ENCODE data around the gene RILPL2. TPM values are rescaled to one million over a fixed set of nuclear protein-coding genes. Genes with fewer than 3 reads are reported as not detected.
A peak's percentile ranks its signal among the peaks of the same experiment; 100 is the strongest.
"Not testable (repeated sequence)": the region's sequence is repeated elsewhere in the genome, so short reads cannot be mapped to it uniquely, and the experiment has no call there.

The RILPL2 gene
- total RNA-seq, 2 experiments from 2014 or later = 15.4 to 16.6 TPM

DNA sequence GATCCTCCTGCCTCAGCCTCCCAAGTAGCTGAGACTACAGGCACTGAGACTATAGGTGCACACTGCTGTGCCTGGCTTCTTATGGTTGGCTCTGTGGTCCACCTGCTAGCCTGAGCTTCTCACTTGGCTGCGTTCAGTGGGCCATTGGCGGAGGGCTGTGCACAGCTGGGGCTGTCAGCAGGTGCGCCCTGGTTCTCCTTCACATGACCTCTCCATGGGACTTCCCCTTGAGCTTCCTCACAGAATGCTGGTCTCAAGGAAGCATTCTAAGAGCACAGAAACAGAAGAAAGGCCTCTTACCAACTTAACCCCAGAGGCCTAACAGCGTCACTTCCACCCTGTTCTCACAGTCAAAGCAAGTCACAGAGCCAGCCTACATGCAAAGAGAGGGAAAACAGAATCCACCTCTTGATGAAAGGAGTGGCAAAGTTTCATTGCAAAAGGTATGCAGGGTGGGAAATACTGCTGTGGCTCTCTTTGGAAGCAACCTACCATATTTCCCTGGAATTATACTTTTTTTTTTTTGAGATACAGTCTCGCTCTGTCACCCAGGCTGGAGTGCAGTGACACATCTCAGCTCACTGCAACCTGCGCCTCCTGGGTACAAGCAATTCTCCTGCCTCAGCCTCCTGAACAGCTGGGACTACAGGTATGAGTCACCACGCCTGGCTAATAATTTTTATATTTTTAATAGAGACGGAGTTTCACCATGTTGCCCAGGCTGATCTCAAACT, 9.3 kb downstream of the RILPL2 start:
- peak overlapping the region; percentile 54 for H3K4me3 Mint-ChIP-seq
- peak; percentile 64 for DNase-seq
- intact Hi-C loops (cut with micrococcal nuclease) = loop anchor here (1.0 to 2.0 kb wide), 4 partner anchors 9 to 62 kb away; partner anchors contain the start of genes RILPL2 and SNRNP35

GRCh38 chr12:123421314-123421713, 15.2 kb downstream of the RILPL2 start:
- H3K36me3 Mint-ChIP-seq = peaks cover 33% of the 10 kb centered on the region
- no peak for DNase-seq
- intact Hi-C loops (cut with micrococcal nuclease) = no loop called here
- H3K27me3 Mint-ChIP-seq = no peaks in the 10 kb centered on the region
- no peaks in the 10 kb centered on the region for H3K4me1 Mint-ChIP-seq (ENCODE audit: low read depth)
- ChIA-PET CTCF (no interaction called here), POLR2A (no interaction called here)
- no peaks in the 10 kb centered on the region for H3K9me3 Mint-ChIP-seq
- no peak overlapping the region for H3K27ac Mint-ChIP-seq
- no peak overlapping the region for H3K4me3 Mint-ChIP-seq

More for the DNA sequence above, 9.3 kb downstream of the RILPL2 start:
- ChIA-PET CTCF (interaction anchor here (0.6 to 1.5 kb wide), 7 partner anchors 20 to 384 kb away, joined by 3 to 8 read pairs (median 4); partner anchors contain the start of gene SNRNP35), POLR2A (interaction anchor here (0.7 to 2.1 kb wide), 7 partner anchors 9 to 175 kb away, joined by 3 to 27 read pairs (median 10); partner anchors contain the start of genes DDX55, KMT5A, RILPL2 and SNRNP35)
- Mint-ChIP-seq H3K36me3 (peaks cover 46% of the 10 kb centered on the region), H3K27me3 (no peaks in the 10 kb centered on the region), H3K9me3 (no peaks in the 10 kb centered on the region), H3K4me1 (ENCODE audit: low read depth) (peaks cover 31% of the 10 kb centered on the region), H3K27ac (peak overlapping the region; percentile 92)

- Mint-ChIP-seq H3K4me3 (no peak overlapping the region), H3K27ac (peak overlapping the region; percentile 65), H3K9me3 (no peaks in the 10 kb centered on the region), H3K4me1 (ENCODE audit: low read depth) (no peaks in the 10 kb centered on the region), H3K36me3 (peaks cover 12% of the 10 kb centered on the region), H3K27me3 (no peaks in the 10 kb centered on the region)
- CTCF ChIA-PET = interaction anchor here (1.3 kb wide), 1 partner anchor 172 kb away, joined by 4 read pairs; no protein-coding TSS in a partner anchor
- intact Hi-C loops (cut with micrococcal nuclease) = no loop called here
- POLR2A ChIA-PET = no interaction called here
- DNase-seq = no peak
Observed at GRCh38 chr12:123410041-123410412, 26.5 kb downstream of the RILPL2 start.

DNA sequence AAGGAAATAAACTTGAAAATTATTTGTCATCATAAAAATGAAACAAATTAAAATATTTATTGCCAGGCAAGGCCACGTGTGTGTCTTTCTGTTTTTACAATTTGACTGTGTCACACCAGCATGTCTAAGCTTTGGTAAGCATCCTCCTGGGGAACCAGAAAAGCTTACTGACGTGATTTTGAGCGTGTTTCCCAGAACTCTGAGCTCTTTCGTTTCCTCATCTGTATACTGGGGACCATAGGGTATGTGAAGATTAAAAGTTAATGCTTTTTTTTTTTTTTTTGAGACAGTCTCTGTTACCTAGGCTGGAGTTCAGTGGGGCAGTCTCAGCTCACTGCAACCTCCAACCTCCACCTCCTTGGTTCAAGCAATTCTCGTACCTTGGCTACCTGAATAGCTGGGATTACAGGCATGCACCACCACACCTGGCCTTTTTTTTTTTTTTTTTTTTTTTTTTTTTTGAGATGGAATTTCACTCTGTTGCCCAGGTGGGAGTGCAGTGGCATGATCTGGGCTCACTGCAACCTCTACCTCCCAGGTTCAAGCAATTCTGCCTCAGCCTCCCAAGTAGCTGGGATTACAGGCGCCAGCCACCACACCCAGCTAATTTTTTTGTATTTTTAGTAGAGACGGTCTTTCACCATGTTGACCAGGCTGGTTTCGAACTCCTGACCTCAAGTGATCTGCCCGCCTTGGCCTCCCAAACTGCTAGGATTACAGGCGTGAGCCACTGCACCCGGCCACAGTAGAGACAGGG, 27.0 kb downstream of the RILPL2 start:
- POLR2A ChIA-PET; DNase-seq; H3K4me3 Mint-ChIP-seq; CTCF ChIA-PET; H3K27me3 Mint-ChIP-seq; H3K4me1 Mint-ChIP-seq (ENCODE audit: low read depth); intact Hi-C loops (cut with micrococcal nuclease); H3K9me3 Mint-ChIP-seq: not testable (repeated sequence)
- Mint-ChIP-seq H3K36me3 (peaks cover 14% of the 10 kb centered on the region), H3K27ac (peak overlapping the region; percentile 65)

DNA sequence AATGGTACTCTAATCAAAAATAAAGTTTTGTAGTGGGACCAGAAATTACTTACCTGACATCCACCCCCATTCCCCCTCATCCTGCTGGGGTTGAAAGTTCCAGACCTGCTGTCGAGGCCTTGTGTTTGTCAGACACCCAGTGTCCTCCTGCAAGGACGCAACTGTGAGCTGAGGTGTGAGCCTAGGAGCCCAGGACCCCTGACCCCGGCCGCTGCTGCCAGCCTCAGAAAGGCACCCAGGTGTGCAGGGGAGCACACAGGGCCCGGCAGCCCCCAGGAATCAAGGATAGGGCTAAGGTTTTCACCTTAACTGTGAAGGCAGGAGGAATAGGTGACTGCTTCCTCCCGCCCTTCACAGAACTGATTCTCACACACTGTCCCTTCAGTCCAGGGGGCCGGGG, 27.9 kb downstream of the RILPL2 start:
- H3K4me3 Mint-ChIP-seq; H3K4me1 Mint-ChIP-seq (ENCODE audit: low read depth); intact Hi-C loops (cut with micrococcal nuclease); H3K27ac Mint-ChIP-seq; POLR2A ChIA-PET; H3K27me3 Mint-ChIP-seq; H3K9me3 Mint-ChIP-seq; DNase-seq; CTCF ChIA-PET: not testable (repeated sequence)
- H3K36me3 Mint-ChIP-seq = peaks cover 15% of the 10 kb centered on the region

- H3K36me3 Mint-ChIP-seq = peaks cover 19% of the 10 kb centered on the region
- POLR2A ChIA-PET; DNase-seq; CTCF ChIA-PET; H3K4me3 Mint-ChIP-seq; H3K27me3 Mint-ChIP-seq; H3K4me1 Mint-ChIP-seq (ENCODE audit: low read depth); intact Hi-C loops (cut with micrococcal nuclease); H3K27ac Mint-ChIP-seq; H3K9me3 Mint-ChIP-seq: not testable (repeated sequence)
Observed at GRCh38 chr12:123407934-123408333, 28.6 kb downstream of the RILPL2 start.

GRCh38 chr12:123407269-123407668, 29.2 kb downstream of the RILPL2 start:
- H3K36me3 Mint-ChIP-seq = peaks cover 19% of the 10 kb centered on the region
- not testable (repeated sequence) for H3K4me1 Mint-ChIP-seq (ENCODE audit: low read depth)

GRCh38 chr12:123404581-123404980, 31.9 kb downstream of the RILPL2 start:
- H3K4me3 Mint-ChIP-seq = no peak overlapping the region
- POLR2A ChIA-PET = no interaction called here
- intact Hi-C loops (cut with micrococcal nuclease) = no loop called here
- DNase-seq = no peak
- no peaks in the 10 kb centered on the region for H3K4me1 Mint-ChIP-seq (ENCODE audit: low read depth)
- H3K27ac Mint-ChIP-seq = no peak overlapping the region
- H3K36me3 Mint-ChIP-seq = peaks cover 19% of the 10 kb centered on the region
- no peaks in the 10 kb centered on the region for H3K9me3 Mint-ChIP-seq
- no peaks in the 10 kb centered on the region for H3K27me3 Mint-ChIP-seq
- CTCF ChIA-PET = no interaction called here

More at GRCh38 chr12:123407269-123407668, 29.2 kb downstream of the RILPL2 start:
- CTCF ChIA-PET = interaction anchor here (0.6 kb wide), 1 partner anchor 73 kb away, joined by 3 read pairs; no protein-coding TSS in a partner anchor
- peak overlapping the region; percentile 9 for H3K27ac Mint-ChIP-seq
- POLR2A ChIA-PET = interaction anchor here (1.1 kb wide), 1 partner anchor 16 kb away, joined by 3 read pairs; no protein-coding TSS in a partner anchor
- intact Hi-C loops (cut with micrococcal nuclease); H3K9me3 Mint-ChIP-seq; DNase-seq; H3K4me3 Mint-ChIP-seq; H3K27me3 Mint-ChIP-seq: not testable (repeated sequence)

DNA sequence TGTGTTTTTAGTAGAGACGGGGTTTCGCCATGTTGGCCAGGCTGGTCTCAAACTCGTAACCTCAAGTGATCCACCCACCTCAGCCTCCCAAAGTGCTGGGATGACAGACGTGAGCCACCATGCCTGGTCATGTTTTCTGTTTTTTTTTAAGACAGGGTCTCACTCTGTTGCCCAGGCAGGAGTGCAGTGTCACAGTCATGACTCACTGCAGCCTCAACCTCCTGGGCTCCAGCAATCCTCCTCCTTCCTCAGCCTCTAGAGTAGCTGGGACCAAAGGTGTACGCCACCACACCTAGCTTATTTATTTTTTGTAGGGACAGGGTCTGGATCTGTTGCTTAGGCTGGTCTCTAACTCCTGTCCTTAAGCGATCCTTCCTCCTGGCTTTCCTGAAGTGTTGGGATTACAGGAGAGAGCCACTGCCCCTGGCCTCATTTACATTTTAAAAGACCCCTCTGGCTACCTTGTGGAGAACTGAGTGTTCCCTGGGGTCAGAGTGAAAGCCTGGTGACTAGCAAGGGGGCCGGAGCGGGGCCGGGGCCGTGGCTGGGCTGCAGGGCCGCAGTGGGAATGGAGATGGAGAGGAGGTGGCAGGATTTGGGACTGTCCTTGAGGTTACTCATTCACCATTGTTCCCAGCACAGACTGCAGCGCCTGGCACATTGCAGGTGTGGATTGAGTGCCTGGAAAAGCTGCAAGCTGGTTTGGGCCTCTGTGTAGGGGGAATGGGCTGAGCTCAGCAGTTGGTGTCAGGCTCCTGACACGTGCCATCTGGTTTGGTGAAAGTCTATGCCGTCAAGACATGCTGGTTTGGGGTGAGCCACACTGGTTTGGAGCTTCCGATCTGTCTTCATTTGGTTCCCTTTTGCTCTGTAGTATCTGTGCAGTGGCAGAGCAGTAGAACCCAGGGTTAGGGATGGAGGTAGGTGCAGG, 34.5 kb downstream of the RILPL2 start:
- no peak for DNase-seq
- Mint-ChIP-seq H3K27ac (no peak overlapping the region), H3K36me3 (peaks cover 20% of the 10 kb centered on the region), H3K4me3 (no peak overlapping the region), H3K4me1 (ENCODE audit: low read depth) (no peaks in the 10 kb centered on the region), H3K27me3 (no peaks in the 10 kb centered on the region), H3K9me3 (no peaks in the 10 kb centered on the region)
- ChIA-PET CTCF (no interaction called here), POLR2A (interaction anchor here (0.6 to 1.1 kb wide), 2 partner anchors 11 to 285 kb away, joined by 3 read pairs; no protein-coding TSS in a partner anchor)
- intact Hi-C loops (cut with micrococcal nuclease) = no loop called here

- POLR2A ChIA-PET = no interaction called here
- no peak for DNase-seq
- no peaks in the 10 kb centered on the region for H3K27me3 Mint-ChIP-seq
- no peaks in the 10 kb centered on the region for H3K4me1 Mint-ChIP-seq (ENCODE audit: low read depth)
- H3K27ac Mint-ChIP-seq = no peak overlapping the region
- intact Hi-C loops (cut with micrococcal nuclease) = no loop called here
- CTCF ChIA-PET = no interaction called here
- peaks cover 27% of the 10 kb centered on the region for H3K36me3 Mint-ChIP-seq
- H3K4me3 Mint-ChIP-seq = no peak overlapping the region
- no peaks in the 10 kb centered on the region for H3K9me3 Mint-ChIP-seq
Observed at GRCh38 chr12:123399255-123399617, 37.2 kb downstream of the RILPL2 start.

DNA sequence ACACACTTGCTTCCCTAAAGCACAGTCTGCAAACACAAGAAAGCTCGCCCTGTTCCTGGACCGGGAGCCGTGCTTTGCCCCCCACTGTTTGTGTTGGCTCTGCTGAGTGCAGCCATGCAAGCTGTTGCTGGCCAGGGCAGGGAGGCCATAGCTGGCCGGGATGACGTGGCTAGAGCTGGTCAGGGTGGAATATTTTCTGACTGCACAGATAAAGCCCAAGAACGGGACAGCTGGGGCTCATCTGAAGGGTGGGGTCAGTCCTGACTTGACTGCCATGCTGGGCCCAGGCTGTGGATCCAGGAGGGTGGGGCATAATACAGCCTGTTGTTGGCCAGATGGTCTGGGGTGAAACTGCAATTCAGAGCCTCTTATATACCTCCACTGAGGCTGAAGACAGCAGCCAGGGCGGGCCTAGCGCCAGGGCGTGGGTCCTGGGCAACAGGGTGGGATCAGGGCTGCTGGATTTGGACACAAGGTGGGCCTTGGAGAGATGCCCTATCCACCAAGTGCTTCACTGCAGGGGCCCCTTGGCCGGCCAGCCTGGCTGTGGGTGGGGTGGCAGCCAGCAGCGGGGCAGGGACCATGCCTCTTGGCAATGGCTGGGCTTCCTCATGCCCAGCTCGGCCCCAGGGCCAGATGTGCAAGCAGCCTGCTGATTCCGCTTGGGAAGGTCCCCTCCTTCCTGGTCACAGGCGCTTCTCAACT, 37.8 kb downstream of the RILPL2 start:
- ChIA-PET CTCF (no interaction called here), POLR2A (no interaction called here)
- Mint-ChIP-seq H3K9me3 (no peaks in the 10 kb centered on the region), H3K36me3 (peaks cover 27% of the 10 kb centered on the region), H3K27me3 (no peaks in the 10 kb centered on the region), H3K4me1 (ENCODE audit: low read depth) (no peaks in the 10 kb centered on the region), H3K4me3 (no peak overlapping the region), H3K27ac (no peak overlapping the region)
- intact Hi-C loops (cut with micrococcal nuclease) = no loop called here
- no peak for DNase-seq

Data from activated CD4-positive, alpha-beta memory T cell treated with anti-CD3 and anti-CD28 coated beads for 36 hours (primary cell).